HG02885 (cell line): ENCODE data around the gene LPIN2.
"Not testable (repeated sequence)": the region's sequence is repeated elsewhere in the genome, so short reads cannot be mapped to it uniquely, and the experiment has no call there.

Experiments used
- ATAC-seq: cut with Tn5 transposase; IDR thresholded peaks from one replicate; pipeline ENCODE4 v1.9.1; 2021; ENCODE audit warnings: mild to moderate bottlenecking; ENCODE audit not compliant: unreplicated experiment, poor library complexity

Gene LPIN2

GRCh38 chr18:3013024-3013804 is at the start of gene LPIN2:
Gene LPIN2 (minus strand): TSS chr18:3013144. CDS start chr18:2960840, 52,304 bp downstream.
- ATAC-seq: peak; percentile 87

GRCh38 chr18:3061581-3062312 is 48.8 kb upstream of the LPIN2 start:
- ATAC-seq: peak; percentile 32

GRCh38 chr18:3060667-3061580 is 48.0 kb upstream of the LPIN2 start:
- ATAC-seq: peak; percentile 38

GRCh38 chr18:3059272-3059671 is 46.3 kb upstream of the LPIN2 start:
- no peak for ATAC-seq

GRCh38 chr18:3058328-3059191 is 45.6 kb upstream of the LPIN2 start:
- no peak for ATAC-seq

- no peak for ATAC-seq
Observed at GRCh38 chr18:3057526-3057925, 44.6 kb upstream of the LPIN2 start.

GRCh38 chr18:3056311-3056710 is 43.4 kb upstream of the LPIN2 start:
- ATAC-seq: no peak

GRCh38 chr18:3055816-3056215 is 42.9 kb upstream of the LPIN2 start:
- no peak for ATAC-seq

- ATAC-seq: no peak
Observed at GRCh38 chr18:3055186-3055728, 42.3 kb upstream of the LPIN2 start.

- no peak for ATAC-seq
Observed at GRCh38 chr18:3054780-3055179, 41.8 kb upstream of the LPIN2 start.

- no peak for ATAC-seq
Observed at GRCh38 chr18:3054214-3054613, 41.3 kb upstream of the LPIN2 start.

- ATAC-seq: no peak
Observed at GRCh38 chr18:3053081-3053480, 40.1 kb upstream of the LPIN2 start.

GRCh38 chr18:3052411-3052758 is 39.4 kb upstream of the LPIN2 start:
- no peak for ATAC-seq

GRCh38 chr18:3051718-3052410 is 38.9 kb upstream of the LPIN2 start:
- ATAC-seq: no peak

GRCh38 chr18:3049897-3050454 is 37.0 kb upstream of the LPIN2 start:
- ATAC-seq: not testable (repeated sequence)

GRCh38 chr18:3048820-3049349 is 35.9 kb upstream of the LPIN2 start:
- ATAC-seq: no peak

GRCh38 chr18:3048121-3048520 is 35.2 kb upstream of the LPIN2 start:
- ATAC-seq: no peak

- ATAC-seq: peak; percentile 64
Observed at GRCh38 chr18:3046216-3046808, 33.4 kb upstream of the LPIN2 start.
